H1 (cell line): Measurements from ENCODE around the gene SLC16A11.

Experiments
- CBX8 ChIP-seq: fragments of 300-800, 300-1000 bp; sonication (generic); IDR thresholded peaks from 2 replicates; pipeline ENCODE4 v1.7.1; 2016; ENCODE audit warnings: low read depth, low read length, borderline replicate concordance
- CEBPB ChIP-seq: IDR thresholded peaks from 2 replicates; pipeline ENCODE4 v1.6.1; 2012; ENCODE audit warnings: low read depth, low read length
- EGR1 ChIP-seq: IDR thresholded peaks from 2 replicates; pipeline ENCODE4 v1.6.1; 2011; ENCODE audit warnings: low read depth, low read length, borderline replicate concordance
- HDAC6 ChIP-seq: IDR thresholded peaks from one replicate; pipeline ENCODE4 v1.7.1; 2012; ENCODE audit warnings: low read depth, mild to moderate bottlenecking, inconsistent platforms, low read length, moderate library complexity
- POLR2AphosphoS5 ChIP-seq: IDR thresholded peaks from 2 replicates; pipeline ENCODE4 v1.6.1; 2011; ENCODE audit warnings: low read depth, low read length
- SIN3A ChIP-seq, 2 experiments: IDR thresholded peaks in 1 of 2; conservative IDR thresholded peaks in 1 of 2; 2 replicates each; pipeline ENCODE4 v1.6.1; 2011 to 2012; ENCODE audit warnings: low read length in 2 of 2, improper control_type of control experiment in 1 of 2, low read depth in 1 of 2, mild to moderate bottlenecking in 1 of 2
- TBP ChIP-seq: IDR thresholded peaks from 2 replicates; pipeline ENCODE4 v1.6.1; 2011; ENCODE audit warnings: low read depth, low read length, improper control_type of control experiment
- ZNF274 ChIP-seq: IDR thresholded peaks from 2 replicates; pipeline ENCODE4 v1.7.0; 2012; ENCODE audit warnings: low read length, borderline replicate concordance; ENCODE audit errors: extremely low read depth
- TF ChIP-seq, protein P1 (sequence below), 3 experiments: IDR thresholded peaks; 1 replicate in 2 of 3; 2 replicates in 1 of 3; pipeline versions ENCODE4 v1.5.1 to v1.6.1; 2011; ENCODE audit warnings: low read length in 3 of 3, mild to moderate bottlenecking in 3 of 3, inconsistent platforms in 2 of 3, low read depth in 1 of 3, moderate library complexity in 1 of 3; ENCODE audit not compliant: insufficient read depth in 1 of 3; ENCODE audit errors: control extremely low read depth in 1 of 3

DNA sequence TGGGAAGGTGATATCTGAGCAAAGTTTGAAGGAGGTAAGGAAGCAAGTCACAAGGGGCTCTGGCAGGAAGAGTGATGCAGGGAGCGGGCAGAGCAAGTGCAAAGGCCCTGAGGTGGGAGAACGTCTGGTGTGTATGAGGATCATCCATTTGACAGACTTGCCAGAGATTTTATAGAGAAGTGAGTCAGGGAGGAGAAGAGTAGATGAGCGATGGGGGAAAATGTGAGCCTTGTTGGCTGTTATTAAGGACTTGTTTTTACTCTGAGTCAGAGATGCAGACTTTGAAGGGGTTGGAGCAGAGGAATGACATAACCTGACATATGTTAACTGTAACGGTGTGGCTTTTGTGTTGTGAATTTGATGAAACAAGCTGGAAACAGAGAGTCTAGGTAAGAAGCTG lies 39.7 kb upstream of the SLC16A11 start:
- no peak for TF ChIP-seq CBX8
- TF ChIP-seq, protein P1, sequence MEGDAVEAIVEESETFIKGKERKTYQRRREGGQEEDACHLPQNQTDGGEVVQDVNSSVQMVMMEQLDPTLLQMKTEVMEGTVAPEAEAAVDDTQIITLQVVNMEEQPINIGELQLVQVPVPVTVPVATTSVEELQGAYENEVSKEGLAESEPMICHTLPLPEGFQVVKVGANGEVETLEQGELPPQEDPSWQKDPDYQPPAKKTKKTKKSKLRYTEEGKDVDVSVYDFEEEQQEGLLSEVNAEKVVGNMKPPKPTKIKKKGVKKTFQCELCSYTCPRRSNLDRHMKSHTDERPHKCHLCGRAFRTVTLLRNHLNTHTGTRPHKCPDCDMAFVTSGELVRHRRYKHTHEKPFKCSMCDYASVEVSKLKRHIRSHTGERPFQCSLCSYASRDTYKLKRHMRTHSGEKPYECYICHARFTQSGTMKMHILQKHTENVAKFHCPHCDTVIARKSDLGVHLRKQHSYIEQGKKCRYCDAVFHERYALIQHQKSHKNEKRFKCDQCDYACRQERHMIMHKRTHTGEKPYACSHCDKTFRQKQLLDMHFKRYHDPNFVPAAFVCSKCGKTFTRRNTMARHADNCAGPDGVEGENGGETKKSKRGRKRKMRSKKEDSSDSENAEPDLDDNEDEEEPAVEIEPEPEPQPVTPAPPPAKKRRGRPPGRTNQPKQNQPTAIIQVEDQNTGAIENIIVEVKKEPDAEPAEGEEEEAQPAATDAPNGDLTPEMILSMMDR (IDR thresholded peaks at IDR 0.05; ENCODE audit: control extremely low read depth in 1 of 3, insufficient read depth in 1 of 3, low read depth in 1 of 3, low read length in 3 of 3) = no peak
- no peak for TF ChIP-seq ZNF274
- no peak for TF ChIP-seq HDAC6
- TF ChIP-seq POLR2AphosphoS5 = no peak
- TF ChIP-seq EGR1 = no peak
- no peak for TF ChIP-seq TBP
- TF ChIP-seq CEBPB = no peak
- no peak for TF ChIP-seq SIN3A (conservative IDR thresholded peaks at IDR 0.05 in 1 of 2, IDR thresholded peaks at IDR 0.05 in 1 of 2; ENCODE audit: low read depth in 1 of 2, low read length in 2 of 2)
